Natural killer cell (primary cell): ENCODE data around the gene GPRIN3. TPM values are rescaled to one million over a fixed set of nuclear protein-coding genes. Genes with fewer than 3 reads are reported as not detected.

Experiments used
- ATAC-seq, 3 donors: fragments of 150-1000 bp in 2 of 3; fragments of 200-7000 bp in 1 of 3; cut with Tn5 transposase; 1 replicate in 1 of 3; 2 replicates in 2 of 3; pipeline ENCODE4 v1.10.0; 2021; ENCODE audit warnings: mild to moderate bottlenecking in 2 of 3, moderate library complexity in 2 of 3
- DNase-seq, 2 donors: peaks; one replicate each; pipeline versions ENCODE4 v3.0.0 to v3.0.0-alpha.2; 2013 to 2021; ENCODE audit warnings: mixed read lengths in 1 of 2
- H3K27ac ChIP-seq: one replicate; pipeline ENCODE4 v1.5.1; 2013; ENCODE audit warnings: mild to moderate bottlenecking, low read length
- H3K27me3 ChIP-seq: one replicate; pipeline ENCODE4 v1.6.1; 2013; ENCODE audit warnings: low read length; ENCODE audit not compliant: control insufficient read depth, insufficient read depth
- H3K36me3 ChIP-seq: one replicate; pipeline ENCODE4 v1.6.1; 2013; ENCODE audit warnings: low read length; ENCODE audit not compliant: control insufficient read depth, insufficient read depth
- H3K4me1 ChIP-seq: one replicate; pipeline ENCODE4 v1.6.1; 2013; ENCODE audit warnings: low read length; ENCODE audit not compliant: control insufficient read depth, insufficient read depth
- H3K4me3 ChIP-seq: one replicate; pipeline ENCODE4 v1.5.1; 2013; ENCODE audit warnings: low read length
- H3K9me3 ChIP-seq: one replicate; pipeline ENCODE4 v1.6.1; 2013; ENCODE audit warnings: low read length; ENCODE audit not compliant: control insufficient read depth, insufficient read depth
- H3K27ac Mint-ChIP-seq, 2 donors: one replicate each; pipeline ENCODE4 v1.8.0; 2022; ENCODE audit warnings: mild to moderate bottlenecking in 2 of 2, mixed read lengths in 2 of 2, moderate library complexity in 1 of 2
- H3K27me3 Mint-ChIP-seq, 2 donors: one replicate each; pipeline ENCODE4 v1.8.0; 2022; ENCODE audit warnings: low read depth in 2 of 2, mixed read lengths in 2 of 2
- H3K36me3 Mint-ChIP-seq: one replicate; pipeline ENCODE4 v1.8.0; 2022; ENCODE audit warnings: mixed read lengths
- H3K4me1 Mint-ChIP-seq, 2 donors: one replicate each; pipeline ENCODE4 v1.8.0; 2022; ENCODE audit warnings: mixed read lengths in 2 of 2
- H3K4me3 Mint-ChIP-seq: one replicate; pipeline ENCODE4 v1.8.0; 2022; ENCODE audit warnings: mild to moderate bottlenecking, moderate library complexity, mixed read lengths
- H3K9me3 Mint-ChIP-seq, 2 donors: one replicate each; pipeline ENCODE4 v1.8.0; 2022; ENCODE audit warnings: mixed read lengths in 2 of 2
- WGBS: methylation state at CpG from one replicate; pipeline ENCODE4 v1.1.7; 2013; ENCODE audit warnings: missing lambda C conversion rate; ENCODE audit not compliant: insufficient coverage; 5-methylcytosine and 5-hydroxymethylcytosine counted together
- intact Hi-C: fragments of 100-400 bp; cut with micrococcal nuclease; formaldehyde crosslinking; loops from one replicate; pipeline ENCODE4 v1.14.2; 2022
- total RNA-seq, 4 donors: library from RNA; stranded (reverse); fragments of 120-200 nt in 1 of 4; gene quantifications; one replicate each; pipeline versions ENCODE4 v1.2.3 to v1.2.4, GENCODE V29; 2013 to 2022
- TF ChIP-seq, protein P1 (sequence below): fragments of 200-600 bp; IDR thresholded peaks from one replicate; pipeline ENCODE4 v1.8.0; 2022; ENCODE audit warnings: antibody characterized with exemption

Gene GPRIN3
- total RNA-seq, 3 donors from 2014 or later (not counting 1 experiment from before 2014, with no cell fraction given), result 48.3 to 50.7 (median 48.5) TPM

DNA sequence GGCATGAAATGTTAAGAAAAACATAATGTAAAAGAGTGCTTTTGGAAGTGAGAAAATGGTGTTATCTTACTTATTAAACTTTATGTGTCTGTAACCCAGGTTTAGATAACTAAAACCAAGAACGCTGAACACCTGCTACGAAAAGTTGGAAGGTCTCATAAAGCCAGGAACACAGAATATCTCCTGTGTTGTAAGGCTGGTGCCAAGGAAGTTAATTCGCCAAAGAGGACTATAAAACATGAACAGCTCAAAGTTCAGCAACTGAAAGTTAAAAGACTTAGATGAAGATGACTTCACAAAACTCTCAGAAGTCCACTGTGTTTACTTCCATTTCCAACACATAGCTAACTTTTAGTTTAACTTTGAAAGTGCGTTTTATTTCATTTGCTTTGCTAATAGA, 54.3 kb downstream of the GPRIN3 start:
- H3K36me3 Mint-ChIP-seq, result peaks cover under 1% of the 10 kb centered on the region
- ATAC-seq (no peak), DNase-seq (no peak)
- H3K4me3 Mint-ChIP-seq, result no peak overlapping the region
- Histone ChIP-seq H3K4me3 (no peak overlapping the region), H3K27me3 (no peaks in the 10 kb centered on the region), H3K36me3 (peaks cover 18% of the 10 kb centered on the region), H3K9me3 (no peaks in the 10 kb centered on the region), H3K4me1 (peaks cover 19% of the 10 kb centered on the region), H3K27ac (no peak overlapping the region)
- H3K4me1 Mint-ChIP-seq, result peaks cover 43 to 54% of the 10 kb centered on the region in 2 donors
- WGBS, result 100% methylated on average over 4 of the region's 4 CpGs
- TF ChIP-seq, protein P1, sequence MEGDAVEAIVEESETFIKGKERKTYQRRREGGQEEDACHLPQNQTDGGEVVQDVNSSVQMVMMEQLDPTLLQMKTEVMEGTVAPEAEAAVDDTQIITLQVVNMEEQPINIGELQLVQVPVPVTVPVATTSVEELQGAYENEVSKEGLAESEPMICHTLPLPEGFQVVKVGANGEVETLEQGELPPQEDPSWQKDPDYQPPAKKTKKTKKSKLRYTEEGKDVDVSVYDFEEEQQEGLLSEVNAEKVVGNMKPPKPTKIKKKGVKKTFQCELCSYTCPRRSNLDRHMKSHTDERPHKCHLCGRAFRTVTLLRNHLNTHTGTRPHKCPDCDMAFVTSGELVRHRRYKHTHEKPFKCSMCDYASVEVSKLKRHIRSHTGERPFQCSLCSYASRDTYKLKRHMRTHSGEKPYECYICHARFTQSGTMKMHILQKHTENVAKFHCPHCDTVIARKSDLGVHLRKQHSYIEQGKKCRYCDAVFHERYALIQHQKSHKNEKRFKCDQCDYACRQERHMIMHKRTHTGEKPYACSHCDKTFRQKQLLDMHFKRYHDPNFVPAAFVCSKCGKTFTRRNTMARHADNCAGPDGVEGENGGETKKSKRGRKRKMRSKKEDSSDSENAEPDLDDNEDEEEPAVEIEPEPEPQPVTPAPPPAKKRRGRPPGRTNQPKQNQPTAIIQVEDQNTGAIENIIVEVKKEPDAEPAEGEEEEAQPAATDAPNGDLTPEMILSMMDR, result no peak
- intact Hi-C loops, result loop anchor here (10.0 kb wide), 1 partner anchor 181 kb away; no protein-coding TSS in a partner anchor
- H3K27ac Mint-ChIP-seq, result peak overlapping the region in 1 of 2 donors; percentile 6
- peaks cover 0 to 2% of the 10 kb centered on the region in 2 donors for H3K9me3 Mint-ChIP-seq
- H3K27me3 Mint-ChIP-seq, result no peaks in the 10 kb centered on the region

DNA sequence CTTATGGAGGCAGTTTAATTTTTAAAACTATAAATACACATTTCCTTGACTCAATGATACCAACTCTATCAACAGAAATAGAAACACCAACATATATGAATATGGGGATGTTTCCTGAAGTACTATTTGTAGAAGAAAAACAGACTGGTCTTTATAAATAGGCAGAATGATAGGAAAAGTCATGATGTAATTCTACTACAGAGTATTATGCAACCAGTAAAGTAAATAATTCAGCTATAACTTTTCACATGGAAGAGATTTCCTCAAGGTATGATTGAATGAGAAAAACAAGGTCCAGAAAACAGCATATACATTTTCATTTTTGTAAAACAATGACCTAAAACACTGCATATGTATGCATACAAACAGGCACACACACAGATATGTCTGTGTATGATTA, 56.2 kb downstream of the GPRIN3 start:
- Histone ChIP-seq H3K4me1 (peaks cover 14% of the 10 kb centered on the region), H3K9me3 (no peaks in the 10 kb centered on the region), H3K36me3 (peaks cover 38% of the 10 kb centered on the region), H3K27ac (no peak overlapping the region), H3K27me3 (no peaks in the 10 kb centered on the region), H3K4me3 (no peak overlapping the region)
- TF ChIP-seq, protein P1, result no peak
- Mint-ChIP-seq H3K36me3 (peaks cover 10% of the 10 kb centered on the region), H3K4me1 (peaks cover 24 to 37% of the 10 kb centered on the region in 2 donors), H3K9me3 (peaks cover 0 to 2% of the 10 kb centered on the region in 2 donors), H3K4me3 (no peak overlapping the region), H3K27me3 (no peaks in the 10 kb centered on the region), H3K27ac (peak overlapping the region; percentile 29 to 66)
- DNase-seq (no peak), ATAC-seq (no peak)
- intact Hi-C loops, result loop anchor here (10.0 kb wide), 1 partner anchor 183 kb away; no protein-coding TSS in a partner anchor

DNA sequence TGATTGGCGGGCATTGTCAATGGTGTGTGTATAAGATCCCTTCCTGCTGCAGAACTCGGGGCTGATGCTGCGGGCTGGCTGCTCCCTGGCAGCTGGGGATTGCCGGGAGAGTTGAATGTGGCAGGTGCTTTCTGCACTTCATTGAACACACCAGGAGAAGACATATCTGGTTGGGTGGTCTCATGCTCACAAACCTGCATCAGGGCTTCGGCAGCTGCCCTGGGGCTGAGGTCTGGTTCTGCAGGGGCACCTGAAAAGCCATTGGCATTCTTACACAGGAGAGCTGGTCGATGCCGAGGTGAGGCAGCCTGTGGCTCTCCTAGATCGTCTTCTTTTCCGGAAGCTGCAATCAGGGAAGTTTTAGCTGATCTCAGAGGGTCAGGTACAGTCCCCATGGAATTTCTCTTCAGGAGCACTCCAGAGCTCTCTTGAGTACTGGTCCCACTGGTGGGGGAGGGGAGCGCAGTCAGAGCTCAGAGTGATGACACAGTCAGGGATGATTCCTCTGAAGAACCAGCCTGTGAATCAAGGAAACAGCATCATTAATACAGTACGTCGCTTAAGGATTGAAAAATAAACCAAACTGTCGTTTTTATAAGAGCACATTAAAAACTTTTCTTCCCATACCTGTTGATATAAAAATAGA, 57.8 kb downstream of the GPRIN3 start:
- ATAC-seq, result no peak

More for the DNA sequence above, 57.8 kb downstream of the GPRIN3 start:
- H3K4me3 Mint-ChIP-seq, result no peak overlapping the region
- H3K9me3 ChIP-seq, result no peaks in the 10 kb centered on the region
- 98% methylated on average over 12 of the region's 13 CpGs for WGBS
- H3K4me3 ChIP-seq, result no peak overlapping the region
- peaks cover 0 to 2% of the 10 kb centered on the region in 2 donors for H3K9me3 Mint-ChIP-seq
- DNase-seq, result no peak
- intact Hi-C loops, result loop anchor here (10.0 kb wide), 1 partner anchor 185 kb away; no protein-coding TSS in a partner anchor
- H3K4me1 ChIP-seq, result peaks cover 4% of the 10 kb centered on the region
- H3K27ac ChIP-seq, result no peak overlapping the region
- TF ChIP-seq, protein P1, result no peak
- no peaks in the 10 kb centered on the region for H3K27me3 ChIP-seq
- no peaks in the 10 kb centered on the region for H3K27me3 Mint-ChIP-seq
- H3K4me1 Mint-ChIP-seq, result peaks cover 8 to 21% of the 10 kb centered on the region in 2 donors
- H3K36me3 Mint-ChIP-seq, result peaks cover 10% of the 10 kb centered on the region
- peaks cover 42% of the 10 kb centered on the region for H3K36me3 ChIP-seq
- H3K27ac Mint-ChIP-seq, result no peak overlapping the region
